HUES48 (cell line): ENCODE measurements around the gene PSMD7.
"Not testable (repeated sequence)": the region's sequence is repeated elsewhere in the genome, so short reads cannot be mapped to it uniquely, and the experiment has no call there.

Experiments used
- H3K27ac ChIP-seq: one replicate; pipeline ENCODE4 v1.7.0; 2013; ENCODE audit warnings: low read depth, low read length, inconsistent platforms
- H3K27me3 ChIP-seq: 2 replicates; pipeline ENCODE4 v1.6.1; 2013; ENCODE audit warnings: mild to moderate bottlenecking, low read length; ENCODE audit not compliant: control insufficient read depth, insufficient read depth
- H3K36me3 ChIP-seq: 2 replicates; pipeline ENCODE4 v1.6.1; 2013; ENCODE audit warnings: low read length; ENCODE audit not compliant: control insufficient read depth, insufficient read depth
- H3K4me1 ChIP-seq: 2 replicates; pipeline ENCODE4 v1.6.1; 2013; ENCODE audit warnings: mild to moderate bottlenecking, low read length; ENCODE audit not compliant: control insufficient read depth, insufficient read depth
- H3K4me3 ChIP-seq: 2 replicates; pipeline ENCODE4 v1.5.1; 2013; ENCODE audit warnings: mild to moderate bottlenecking, low read depth, low read length
- H3K9ac ChIP-seq: 2 replicates; pipeline ENCODE4 v1.6.1; 2013; ENCODE audit warnings: mild to moderate bottlenecking, low read depth, low read length, moderate library complexity
- H3K9me3 ChIP-seq: 2 replicates; pipeline ENCODE4 v1.6.1; 2013; ENCODE audit warnings: low read length; ENCODE audit not compliant: control insufficient read depth, insufficient read depth

Gene PSMD7

DNA sequence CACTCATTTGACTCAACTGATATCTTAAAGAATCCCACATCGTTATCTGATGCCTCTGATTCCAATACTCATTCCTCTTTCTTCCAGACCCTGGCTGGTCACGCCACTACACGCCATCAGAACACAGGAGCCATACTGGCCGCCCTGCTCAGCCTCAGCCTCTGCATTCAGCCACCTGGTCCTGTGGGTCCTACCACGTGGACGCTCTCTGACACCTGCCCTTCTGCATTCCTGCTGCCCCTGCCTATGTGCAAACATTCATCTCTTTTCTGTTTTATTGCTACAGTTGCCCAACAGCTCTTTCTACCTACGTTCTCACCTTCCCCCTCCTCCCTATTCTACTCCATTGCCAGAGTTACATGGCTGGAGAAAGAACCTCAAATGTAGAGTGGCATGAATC is 18.4 kb downstream of the PSMD7 start:
- Histone ChIP-seq H3K4me3 (no peak overlapping the region), H3K27me3 (no peaks in the 10 kb centered on the region)

DNA sequence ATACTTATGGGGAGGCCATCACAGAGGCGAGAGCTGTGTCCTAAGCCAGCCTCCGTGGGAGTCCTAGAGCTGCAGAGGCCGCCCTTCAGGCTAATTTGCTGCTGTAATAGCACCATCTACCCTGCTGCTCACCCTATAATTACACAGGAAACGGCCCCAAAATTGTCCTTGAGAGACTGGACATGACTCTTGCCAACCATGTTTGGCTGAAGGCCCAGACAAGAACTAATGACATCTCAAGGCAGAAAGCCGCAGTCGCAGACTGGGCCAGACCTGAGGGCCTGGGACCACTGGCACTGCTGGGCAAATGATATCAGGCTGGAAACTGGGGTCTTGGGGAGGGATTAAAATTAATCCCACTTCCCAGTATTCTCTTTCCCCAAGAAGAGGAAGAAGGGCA is 24.1 kb downstream of the PSMD7 start:
- no peak overlapping the region for H3K27ac ChIP-seq
- no peak overlapping the region for H3K4me3 ChIP-seq
- peaks cover 10% of the 10 kb centered on the region for H3K36me3 ChIP-seq
- no peaks in the 10 kb centered on the region for H3K9me3 ChIP-seq
- H3K27me3 ChIP-seq, result no peaks in the 10 kb centered on the region
- no peaks in the 10 kb centered on the region for H3K4me1 ChIP-seq
- H3K9ac ChIP-seq, result no peak overlapping the region

More for the DNA sequence above, 18.4 kb downstream of the PSMD7 start:
- Histone ChIP-seq H3K36me3 (peaks cover 5% of the 10 kb centered on the region; the same call in 1 of the 2 replicates), H3K27ac (no peak overlapping the region), H3K4me1 (no peaks in the 10 kb centered on the region), H3K9ac (no peak overlapping the region), H3K9me3 (no peaks in the 10 kb centered on the region)

- Histone ChIP-seq H3K4me1 (no peaks in the 10 kb centered on the region), H3K27ac (no peak overlapping the region), H3K9me3 (no peaks in the 10 kb centered on the region), H3K4me3 (no peak overlapping the region), H3K36me3 (peaks cover 16% of the 10 kb centered on the region), H3K9ac (no peak overlapping the region), H3K27me3 (no peaks in the 10 kb centered on the region)
These were observed 24.7 kb downstream of the PSMD7 start for GRCh38 chr16:74321356-74321755.

GRCh38 chr16:74322301-74322710 is 25.7 kb downstream of the PSMD7 start:
- no peak overlapping the region for H3K4me3 ChIP-seq
- H3K36me3 ChIP-seq, result peaks cover 25% of the 10 kb centered on the region
- no peaks in the 10 kb centered on the region for H3K9me3 ChIP-seq
- no peak overlapping the region for H3K27ac ChIP-seq
- H3K27me3 ChIP-seq, result no peaks in the 10 kb centered on the region
- H3K9ac ChIP-seq, result no peak overlapping the region
- no peaks in the 10 kb centered on the region for H3K4me1 ChIP-seq

- not testable (repeated sequence) for H3K9me3 ChIP-seq, H3K27me3 ChIP-seq, H3K4me3 ChIP-seq, H3K27ac ChIP-seq, H3K9ac ChIP-seq, H3K4me1 ChIP-seq
- peaks cover 30% of the 10 kb centered on the region for H3K36me3 ChIP-seq
These were observed 28.2 kb downstream of the PSMD7 start for GRCh38 chr16:74324777-74325176.

DNA sequence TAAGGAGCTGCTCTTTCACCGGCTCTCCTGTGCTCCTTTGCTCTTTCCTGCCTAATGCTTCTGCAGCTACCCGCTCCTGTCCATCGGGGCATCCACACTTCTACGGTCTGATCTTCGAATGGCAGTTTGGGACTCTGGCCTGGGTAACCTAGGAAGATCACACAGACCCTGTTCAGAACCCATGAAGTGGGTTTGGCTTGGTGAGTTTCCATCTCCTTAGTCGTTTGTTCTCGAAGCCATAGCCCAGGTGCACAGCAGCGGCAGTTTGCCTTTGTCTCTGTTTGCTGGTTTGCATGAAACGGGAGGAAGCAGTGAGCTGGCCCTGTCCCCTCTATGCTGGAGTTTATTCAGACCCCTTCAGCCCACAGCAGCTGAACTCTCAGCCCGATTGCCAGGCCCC is 29.0 kb downstream of the PSMD7 start:
- Histone ChIP-seq H3K27me3 (no peaks in the 10 kb centered on the region), H3K4me1 (no peaks in the 10 kb centered on the region), H3K27ac (no peak overlapping the region), H3K4me3 (no peak overlapping the region), H3K9ac (no peak overlapping the region), H3K9me3 (no peaks in the 10 kb centered on the region), H3K36me3 (peaks cover 32% of the 10 kb centered on the region)

- not testable (repeated sequence) for H3K27ac ChIP-seq, H3K4me3 ChIP-seq, H3K9ac ChIP-seq, H3K4me1 ChIP-seq, H3K9me3 ChIP-seq, H3K27me3 ChIP-seq
- peaks cover 49% of the 10 kb centered on the region for H3K36me3 ChIP-seq
These were observed 31.7 kb downstream of the PSMD7 start for GRCh38 chr16:74328346-74328745.

DNA sequence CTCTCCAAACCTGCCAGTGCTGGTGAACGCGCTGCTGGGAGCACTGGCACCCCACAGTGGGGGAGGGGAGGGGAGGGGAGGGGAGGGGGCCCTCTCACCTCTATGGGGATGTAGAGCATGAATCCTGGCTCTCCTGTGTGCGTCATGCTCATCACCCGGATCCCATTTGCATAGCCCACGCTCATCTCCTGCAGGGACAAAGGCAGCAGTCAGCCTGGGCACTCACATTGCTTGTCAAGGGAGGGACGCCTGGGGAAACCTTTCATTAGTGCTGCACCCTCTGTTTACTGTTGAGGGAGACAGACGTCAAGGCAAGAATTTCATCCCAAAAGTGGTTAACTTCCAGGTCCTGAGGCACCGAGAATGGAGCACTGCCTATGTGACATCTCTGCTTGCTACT is 35.9 kb downstream of the PSMD7 start:
- not testable (repeated sequence) for H3K27ac ChIP-seq, H3K4me3 ChIP-seq, H3K9ac ChIP-seq, H3K4me1 ChIP-seq, H3K27me3 ChIP-seq, H3K9me3 ChIP-seq
- peaks cover 38% of the 10 kb centered on the region for H3K36me3 ChIP-seq

DNA sequence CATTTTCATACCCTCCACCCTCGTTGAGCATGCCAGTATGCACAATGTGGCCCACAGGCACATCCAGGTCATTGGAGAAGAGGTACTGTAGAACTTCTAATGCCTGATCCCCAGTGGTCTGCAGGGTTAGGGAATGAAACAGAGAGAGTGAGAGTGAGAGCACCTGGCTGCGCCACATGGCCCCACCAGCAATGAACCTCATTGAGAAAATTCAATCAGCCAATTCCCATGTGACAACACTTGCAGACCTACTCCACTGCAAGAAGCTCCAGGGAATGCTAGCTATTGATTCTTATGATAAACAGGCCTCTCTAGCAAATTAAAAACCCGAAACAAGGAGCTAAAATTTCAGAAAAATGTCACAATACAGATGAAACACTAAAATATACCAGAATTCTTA is 40.9 kb downstream of the PSMD7 start:
- not testable (repeated sequence) for H3K9me3 ChIP-seq, H3K4me3 ChIP-seq, H3K27me3 ChIP-seq, H3K4me1 ChIP-seq, H3K9ac ChIP-seq, H3K27ac ChIP-seq
- peaks cover 49% of the 10 kb centered on the region for H3K36me3 ChIP-seq

DNA sequence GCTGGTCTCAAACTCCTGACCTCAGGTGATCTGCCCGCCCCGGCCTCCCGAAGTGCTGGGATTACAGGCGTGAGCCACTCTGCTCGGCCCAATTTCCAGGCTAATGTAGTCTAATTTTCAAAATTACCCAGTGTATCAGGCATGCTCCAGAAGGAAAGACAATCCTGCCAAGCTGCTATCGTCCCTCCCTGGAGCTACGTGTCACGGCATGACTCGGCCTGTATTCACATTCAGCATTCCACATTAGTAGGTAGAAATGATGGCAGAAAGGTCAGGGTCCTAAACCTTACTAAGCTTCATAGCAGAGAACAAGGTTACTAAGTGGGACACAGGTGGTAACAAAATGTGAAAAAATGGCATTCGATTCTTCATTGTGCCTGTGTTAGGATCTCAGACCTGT is 42.6 kb downstream of the PSMD7 start:
- not testable (repeated sequence) for H3K4me1 ChIP-seq, H3K4me3 ChIP-seq, H3K27ac ChIP-seq, H3K27me3 ChIP-seq, H3K9me3 ChIP-seq, H3K9ac ChIP-seq
- H3K36me3 ChIP-seq, result peaks cover 50% of the 10 kb centered on the region

DNA sequence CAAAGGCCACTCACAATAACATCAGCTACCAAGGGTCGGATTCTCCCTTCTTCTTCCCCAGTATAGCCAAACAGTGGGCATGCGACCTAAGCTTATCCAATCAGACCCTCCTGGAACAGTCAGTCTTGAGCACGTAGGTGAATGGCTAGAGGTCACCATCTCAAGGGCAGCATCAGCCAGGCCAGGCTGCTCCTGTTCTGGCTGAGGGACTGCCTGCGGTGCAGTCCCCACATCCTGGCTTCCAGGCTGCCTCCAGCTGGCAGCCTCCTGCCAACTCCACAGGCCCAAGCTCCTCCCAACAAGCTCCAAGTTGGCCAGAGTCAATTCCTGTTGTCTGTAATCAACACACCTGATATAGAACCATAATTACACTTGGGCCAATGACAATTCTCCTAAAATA is 56.4 kb downstream of the PSMD7 start:
- H3K4me3 ChIP-seq, H3K9me3 ChIP-seq, H3K9ac ChIP-seq, H3K27me3 ChIP-seq, H3K4me1 ChIP-seq, H3K27ac ChIP-seq: not testable (repeated sequence)
- H3K36me3 ChIP-seq, result peaks cover 58% of the 10 kb centered on the region
